Peyer's patch (tissue), 4 donors: Measurements from ENCODE around the gene ZNF414.

ENCODE experiments used
- CTCF ChIP-seq, 6 experiments: fragments of 450-650 bp in 4 of 6; fragments of 200-600 bp in 2 of 6; sonication (generic) in 1 of 6; IDR thresholded peaks; one replicate each; pipeline ENCODE4 v1.5.1; 2017 to 2019; ENCODE audit warnings: antibody characterized with exemption in 6 of 6, mild to moderate bottlenecking in 3 of 6, moderate library complexity in 1 of 6
- POLR2A ChIP-seq, 2 donors: fragments of 450-650 bp; IDR thresholded peaks; one replicate each; pipeline ENCODE4 v1.5.1; 2017; ENCODE audit warnings: antibody characterized with exemption in 2 of 2, mild to moderate bottlenecking in 2 of 2, moderate library complexity in 2 of 2

- TF ChIP-seq CTCF (IDR thresholded peaks at IDR 0.05) (no peak), POLR2A (IDR thresholded peaks at IDR 0.05) (no peak)
These were observed 806 bp downstream of the ZNF414 start for GRCh38 chr19:8513036-8513686.
